GM12878 (cell line): ENCODE results near the gene GJA8. TPM values are rescaled to one million over a fixed set of nuclear protein-coding genes. Genes with fewer than 3 reads are reported as not detected.
"Not testable (repeated sequence)": the region's sequence is repeated elsewhere in the genome, so short reads cannot be mapped to it uniquely, and the experiment has no call there.

ENCODE experiments used
- ATAC-seq: fragments of 200-7000 bp; cut with Tn5 transposase; 3 replicates; pipeline ENCODE4 v1.9.1; 2020; ENCODE audit warnings: mild to moderate bottlenecking, moderate library complexity
- BruUV-seq: library from RNA; stranded (reverse); fragments of 400-500 nt; replicated peaks from 2 replicates; lab custom pipeline; 2021; lab: Mats Ljungman, UMichigan
- CTCF ChIA-PET: fragments of 300-600 bp; sonication (Branson Sonifier 250); formaldehyde crosslinking; extraction: SDS; loops from one replicate; lab custom pipeline; 2021; ENCODE audit warnings: inconsistent platforms; lab: Yijun Ruan, JAX
- POLR2A ChIA-PET: fragments of 350-600 bp; formaldehyde crosslinking; extraction: SDS; loops from one replicate; lab custom pipeline; 2021; ENCODE audit warnings: inconsistent platforms; lab: Charles Lee
- RAD21 ChIA-PET: fragments of 300-600 bp; sonication (Branson Sonifier 250); formaldehyde crosslinking; loops from one replicate; lab custom pipeline; 2023; ENCODE audit warnings: antibody characterized with exemption; ENCODE audit not compliant: unreplicated experiment; lab: Charles Lee
- SMC1A ChIA-PET: fragments of 300-600 bp; sonication (Branson Sonifier 250); formaldehyde crosslinking; loops from one replicate; lab custom pipeline; 2023; ENCODE audit not compliant: unreplicated experiment, uncharacterized antibody; lab: Charles Lee
- DNase-seq: peaks from one replicate; pipeline ENCODE4 v3.0.0-alpha.2; 2011; ENCODE audit warnings: low read depth, low spot score
- FAIRE-seq: peaks from 3 replicates; lab custom pipeline; 2011; peaks lifted over from hg19 to GRCh38; lab: Jason Lieb, UNC
- H2AFZ ChIP-seq: 2 replicates; pipeline ENCODE4 v1.6.0; 2011; ENCODE audit warnings: low read depth, low read length, control low read depth; ENCODE audit not compliant: control insufficient read depth
- H3K27ac ChIP-seq: 2 replicates; pipeline ENCODE4 v1.5.1; 2011; ENCODE audit warnings: control low read depth; ENCODE audit not compliant: control insufficient read depth, insufficient read depth
- H3K27me3 ChIP-seq, 2 experiments: replicated peaks in 1 of 2; 2 replicates each; pipeline versions ENCODE4 v1.6.0 to v1.6.1; 2011; ENCODE audit warnings: low read length in 1 of 2; ENCODE audit not compliant: control insufficient read depth in 2 of 2, insufficient read depth in 2 of 2
- H3K36me3 ChIP-seq, 2 experiments: 2 replicates each; pipeline ENCODE4 v1.5.1; 2011; ENCODE audit warnings: low read length in 1 of 2; ENCODE audit not compliant: control insufficient read depth in 2 of 2, insufficient read depth in 2 of 2
- H3K4me1 ChIP-seq: 2 replicates; pipeline ENCODE4 v1.6.1; 2011; ENCODE audit warnings: mild to moderate bottlenecking, low read length, moderate library complexity, mixed read lengths; ENCODE audit not compliant: control insufficient read depth, insufficient read depth
- H3K4me2 ChIP-seq: 2 replicates; pipeline ENCODE4 v1.6.0; 2011; ENCODE audit warnings: control low read depth; ENCODE audit not compliant: control insufficient read depth, insufficient read depth
- H3K4me3 ChIP-seq: fragments of 200-600 bp; sonication (generic); 2 replicates; pipeline ENCODE4 v1.5.1; 2016
- H3K79me2 ChIP-seq: 2 replicates; pipeline ENCODE4 v1.6.0; 2011; ENCODE audit warnings: low read length; ENCODE audit not compliant: control insufficient read depth, insufficient read depth
- H3K9ac ChIP-seq: 2 replicates; pipeline ENCODE4 v1.8.0; 2011; ENCODE audit warnings: low read length, control low read depth, mixed read lengths; ENCODE audit not compliant: control insufficient read depth, insufficient read depth
- H3K9me3 ChIP-seq: replicated peaks from 3 replicates; pipeline ENCODE4 v1.5.1; 2011; ENCODE audit warnings: mild to moderate bottlenecking, low read length; ENCODE audit not compliant: control insufficient read depth, insufficient read depth
- H4K20me1 ChIP-seq: 2 replicates; pipeline ENCODE4 v1.6.0; 2011; ENCODE audit not compliant: control insufficient read depth, insufficient read depth
- WGBS: methylation state at CpG from one replicate; pipeline ENCODE4 v1.1.6; 2016; ENCODE audit warnings: low lambda C conversion rate; ENCODE audit not compliant: insufficient replicate concordance, insufficient coverage; ENCODE audit errors: missing lambda C conversion rate; 5-methylcytosine and 5-hydroxymethylcytosine counted together
- in situ Hi-C: fragments of 300-500 bp; cut with MboI; formaldehyde crosslinking; loops from 9 replicates; pipeline ENCODE4 v1.14.3; 2018; ENCODE audit warnings: mixed read lengths
- intact Hi-C: fragments of 100-400 bp; cut with micrococcal nuclease; formaldehyde crosslinking; loops from one replicate; pipeline ENCODE4 v1.14.2; 2022; ENCODE audit not compliant: unreplicated experiment
- polyA plus RNA-seq, 11 experiments: library from polyadenylated mRNA; depleted of rRNA in 4 of 11; unstranded in 6 of 11; stranded (reverse) in 5 of 11; fragments of >200 nt; fragmentation: Nextera tagmentation in 4 of 11; fragmentation: Illumina TruSeq in 1 of 11; extraction: Ambion mirVana in 4 of 11; extraction: Trizol in 1 of 11; gene quantifications; 1 replicate in 1 of 11; 2 replicates in 10 of 11; pipeline versions ENCODE4 v1.2.1 to v1.2.3, GENCODE V29; 2011 to 2016; ENCODE audit warnings: inconsistent platforms in 2 of 11, missing spikeins in 2 of 11, low read depth in 1 of 11
- total RNA-seq, 4 experiments: library from RNA; depleted of rRNA in 3 of 4; stranded (reverse); fragments of >200 nt in 3 of 4; fragmentation: Illumina TruSeq in 1 of 4; extraction: Trizol in 1 of 4; gene quantifications; 2 replicates each; pipeline versions ENCODE4 v1.2.1 to v1.2.3, GENCODE V29; 2013 to 2021

GJA8 gene
- total and polyA plus RNA-seq, 10 of the 15 experiments (the other 5 are each of a cell fraction or from before 2014, with no cell fraction given), result not detected

GRCh38 chr1:147855996-147856395 is 46.6 kb upstream of the GJA8 start:
- H3K36me3 ChIP-seq, H3K4me3 ChIP-seq, H2AFZ ChIP-seq, CTCF ChIA-PET, intact Hi-C loops, H3K4me2 ChIP-seq, H4K20me1 ChIP-seq, H3K27ac ChIP-seq, H3K9me3 ChIP-seq, POLR2A ChIA-PET, H3K27me3 ChIP-seq, FAIRE-seq, H3K79me2 ChIP-seq, BruUV-seq, SMC1A ChIA-PET, RAD21 ChIA-PET, in situ Hi-C loops, H3K9ac ChIP-seq, ATAC-seq, DNase-seq, H3K4me1 ChIP-seq: not testable (repeated sequence)
- 25% methylated on average over 3 of the region's 3 CpGs for WGBS

DNA sequence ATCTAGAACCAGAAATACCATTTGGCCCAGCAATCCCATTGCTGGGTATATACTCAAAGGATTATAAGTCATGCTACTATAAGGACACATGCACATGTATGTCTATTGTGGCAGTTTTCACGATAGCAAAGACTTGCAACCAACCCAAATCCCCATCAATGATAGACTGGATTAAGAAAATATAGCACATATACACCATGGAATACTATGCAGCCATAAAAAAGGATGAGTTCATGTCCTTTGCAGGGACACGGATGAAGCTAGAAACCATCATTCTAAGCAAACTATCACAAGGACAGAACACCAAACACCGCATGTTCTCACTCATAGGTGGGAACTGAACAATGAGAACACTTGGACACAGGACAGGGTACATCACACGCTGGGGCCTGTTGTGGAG is 35.4 kb upstream of the GJA8 start:
- SMC1A ChIA-PET, FAIRE-seq: not testable (repeated sequence)

More for the DNA sequence above, 35.4 kb upstream of the GJA8 start:
- H3K27me3 ChIP-seq, H3K9me3 ChIP-seq, RAD21 ChIA-PET, POLR2A ChIA-PET, in situ Hi-C loops, H3K27ac ChIP-seq, H3K36me3 ChIP-seq, CTCF ChIA-PET, H3K9ac ChIP-seq, H3K4me2 ChIP-seq, H4K20me1 ChIP-seq, ATAC-seq, DNase-seq, H3K4me1 ChIP-seq, H3K4me3 ChIP-seq, H3K79me2 ChIP-seq, H2AFZ ChIP-seq, intact Hi-C loops, BruUV-seq: not testable (repeated sequence)
- 56% methylated on average over 4 of the region's 4 CpGs for WGBS
